ENCODE results near the gene HMGB3.
A peak's percentile ranks its signal among the peaks of the same experiment; 100 is the strongest.

Gene HMGB3

DNA sequence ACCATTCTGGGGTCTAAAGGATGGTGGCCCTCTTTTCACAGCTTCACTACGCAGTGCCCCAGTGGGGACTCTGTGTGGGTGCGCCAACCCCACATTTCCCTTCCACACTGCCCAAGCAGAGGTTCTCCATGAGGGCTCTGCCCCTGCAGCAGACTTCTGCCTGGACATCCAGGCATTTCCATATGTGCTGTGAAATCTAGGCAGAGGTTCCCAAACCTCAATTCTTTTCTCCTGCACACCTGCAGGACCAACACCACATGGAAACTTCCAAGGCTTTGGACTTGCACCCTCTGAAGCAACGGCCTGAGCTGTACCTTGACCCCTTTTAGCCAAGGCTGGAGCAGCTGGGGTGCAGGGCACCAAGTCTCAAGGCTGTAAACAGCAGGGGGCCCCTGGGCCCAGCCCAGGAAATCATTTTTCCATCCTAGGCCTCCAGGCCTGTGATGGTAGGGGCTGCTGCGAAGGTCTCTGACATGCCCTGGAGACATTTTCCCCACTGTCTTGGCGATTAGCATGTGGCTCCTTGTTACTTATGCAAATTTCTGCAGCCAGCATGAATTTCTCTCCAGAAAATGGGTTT is 30.1 kb downstream of the HMGB3 start:
- Histone ChIP-seq H3K27ac (replicated peaks) (no peak overlapping the region), H3K4me3 (replicated peaks; ENCODE audit: insufficient read depth, low read length) (no peak overlapping the region), H3K27me3 (ENCODE audit: insufficient read depth, poor library complexity, severe bottlenecking) (no peaks in the 10 kb centered on the region)
- DNase-seq (ENCODE audit: low read depth in 1 of 2, low spot score in 1 of 2) = no peak
- TF ChIP-seq POLR2AphosphoS5 (IDR thresholded peaks at IDR 0.05; ENCODE audit: low read depth) (no peak), CTCF (IDR thresholded peaks at IDR 0.05; ENCODE audit: insufficient read depth, low read length) (no peak), SPI1 (IDR thresholded peaks at IDR 0.05; ENCODE audit: borderline replicate concordance, low read depth) (no peak), REST (IDR thresholded peaks at IDR 0.05; ENCODE audit: insufficient replicate concordance, low read depth) (no peak), GABPA (IDR thresholded peaks at IDR 0.05; ENCODE audit: low read depth) (no peak)

GRCh38 chrX:151015684-151016083 is 32.5 kb downstream of the HMGB3 start:
- no peaks in the 10 kb centered on the region for H3K27me3 ChIP-seq (ENCODE audit: insufficient read depth, poor library complexity, severe bottlenecking)

More at GRCh38 chrX:151015684-151016083, 32.5 kb downstream of the HMGB3 start:
- peak in 1 of 2 experiments; percentile 3 for DNase-seq (ENCODE audit: low read depth in 1 of 2, low spot score in 1 of 2)
- Histone ChIP-seq H3K4me3 (replicated peaks; ENCODE audit: insufficient read depth, low read length) (no peak overlapping the region), H3K27ac (replicated peaks) (no peak overlapping the region)
- TF ChIP-seq REST (IDR thresholded peaks at IDR 0.05; ENCODE audit: insufficient replicate concordance, low read depth) = no peak
- no peak for TF ChIP-seq GABPA (IDR thresholded peaks at IDR 0.05; ENCODE audit: low read depth)
- no peak for TF ChIP-seq CTCF (IDR thresholded peaks at IDR 0.05; ENCODE audit: insufficient read depth, low read length)
- TF ChIP-seq SPI1 (IDR thresholded peaks at IDR 0.05; ENCODE audit: borderline replicate concordance, low read depth) = no peak
- TF ChIP-seq POLR2AphosphoS5 (IDR thresholded peaks at IDR 0.05; ENCODE audit: low read depth) = no peak

All from HL-60 (cell line).